Activated T-helper 1 cell treated with anti-CD3 and anti-CD28 coated beads, Interleukin-2, amount 50 U/mL, for 16 hours (primary cell): Measurements from ENCODE around the gene ARPC5L.
A peak's percentile ranks its signal among the peaks of the same experiment; 100 is the strongest.

Source experiments
- DNase-seq, 2 donors: peaks; one replicate each; pipeline ENCODE4 v3.0.0-alpha.2; 2020; ENCODE audit warnings: low read depth in 1 of 2, low spot score in 1 of 2

ARPC5L gene

GRCh38 chr9:124863371-124863871, 1.5 kb downstream of the ARPC5L start:
- DNase-seq = no peak

- peak; percentile 78 to 90 for DNase-seq
Measured at GRCh38 chr9:124868511-124869465, 6.9 kb downstream of the ARPC5L start.

GRCh38 chr9:124869466-124869985, 7.6 kb downstream of the ARPC5L start:
- peak in 1 of 2 donors; percentile 36 for DNase-seq

- peak; percentile 41 to 79 for DNase-seq
Measured at GRCh38 chr9:124869986-124870560, 8.1 kb downstream of the ARPC5L start.

GRCh38 chr9:124870723-124871122, 8.8 kb downstream of the ARPC5L start:
- no peak for DNase-seq

GRCh38 chr9:124871156-124871561, 9.2 kb downstream of the ARPC5L start:
- no peak for DNase-seq

GRCh38 chr9:124873664-124874063, 11.7 kb downstream of the ARPC5L start:
- DNase-seq = no peak

- no peak for DNase-seq
Measured at GRCh38 chr9:124875501-124875900, 13.6 kb downstream of the ARPC5L start.

GRCh38 chr9:124877021-124877782, 15.3 kb downstream of the ARPC5L start:
- no peak for DNase-seq

GRCh38 chr9:124878021-124878420, 16.1 kb downstream of the ARPC5L start:
- no peak for DNase-seq

GRCh38 chr9:124878518-124878917, 16.6 kb downstream of the ARPC5L start:
- no peak for DNase-seq

- no peak for DNase-seq
Measured at GRCh38 chr9:124879226-124879625, 17.3 kb downstream of the ARPC5L start.

GRCh38 chr9:124880501-124880900, 18.6 kb downstream of the ARPC5L start:
- DNase-seq = no peak

- DNase-seq = no peak
Measured at GRCh38 chr9:124881138-124881743, 19.3 kb downstream of the ARPC5L start.

- no peak for DNase-seq
Measured at GRCh38 chr9:124882231-124882630, 20.3 kb downstream of the ARPC5L start.

GRCh38 chr9:124884376-124884775, 22.4 kb downstream of the ARPC5L start:
- no peak for DNase-seq

- no peak for DNase-seq
Measured at GRCh38 chr9:124885551-124885950, 23.6 kb downstream of the ARPC5L start.

- DNase-seq = no peak
Measured at GRCh38 chr9:124886461-124886860, 24.5 kb downstream of the ARPC5L start.

GRCh38 chr9:124886866-124887492, 25.0 kb downstream of the ARPC5L start:
- no peak for DNase-seq

- no peak for DNase-seq
Measured at GRCh38 chr9:124887832-124888231, 25.9 kb downstream of the ARPC5L start.
